ENCODE results near the gene TRIM37. TPM values are rescaled to one million over a fixed set of nuclear protein-coding genes. Genes with fewer than 3 reads are reported as not detected.

TRIM37 gene, protein sequence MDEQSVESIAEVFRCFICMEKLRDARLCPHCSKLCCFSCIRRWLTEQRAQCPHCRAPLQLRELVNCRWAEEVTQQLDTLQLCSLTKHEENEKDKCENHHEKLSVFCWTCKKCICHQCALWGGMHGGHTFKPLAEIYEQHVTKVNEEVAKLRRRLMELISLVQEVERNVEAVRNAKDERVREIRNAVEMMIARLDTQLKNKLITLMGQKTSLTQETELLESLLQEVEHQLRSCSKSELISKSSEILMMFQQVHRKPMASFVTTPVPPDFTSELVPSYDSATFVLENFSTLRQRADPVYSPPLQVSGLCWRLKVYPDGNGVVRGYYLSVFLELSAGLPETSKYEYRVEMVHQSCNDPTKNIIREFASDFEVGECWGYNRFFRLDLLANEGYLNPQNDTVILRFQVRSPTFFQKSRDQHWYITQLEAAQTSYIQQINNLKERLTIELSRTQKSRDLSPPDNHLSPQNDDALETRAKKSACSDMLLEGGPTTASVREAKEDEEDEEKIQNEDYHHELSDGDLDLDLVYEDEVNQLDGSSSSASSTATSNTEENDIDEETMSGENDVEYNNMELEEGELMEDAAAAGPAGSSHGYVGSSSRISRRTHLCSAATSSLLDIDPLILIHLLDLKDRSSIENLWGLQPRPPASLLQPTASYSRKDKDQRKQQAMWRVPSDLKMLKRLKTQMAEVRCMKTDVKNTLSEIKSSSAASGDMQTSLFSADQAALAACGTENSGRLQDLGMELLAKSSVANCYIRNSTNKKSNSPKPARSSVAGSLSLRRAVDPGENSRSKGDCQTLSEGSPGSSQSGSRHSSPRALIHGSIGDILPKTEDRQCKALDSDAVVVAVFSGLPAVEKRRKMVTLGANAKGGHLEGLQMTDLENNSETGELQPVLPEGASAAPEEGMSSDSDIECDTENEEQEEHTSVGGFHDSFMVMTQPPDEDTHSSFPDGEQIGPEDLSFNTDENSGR
- total RNA-seq (10 to 100 TPM in 1 of 2 donors, 1 to 10 TPM in 1; 8.2 to 12.9 TPM), polyA plus RNA-seq (1 to 10 TPM; 5.4 to 8.1 TPM)

DNA sequence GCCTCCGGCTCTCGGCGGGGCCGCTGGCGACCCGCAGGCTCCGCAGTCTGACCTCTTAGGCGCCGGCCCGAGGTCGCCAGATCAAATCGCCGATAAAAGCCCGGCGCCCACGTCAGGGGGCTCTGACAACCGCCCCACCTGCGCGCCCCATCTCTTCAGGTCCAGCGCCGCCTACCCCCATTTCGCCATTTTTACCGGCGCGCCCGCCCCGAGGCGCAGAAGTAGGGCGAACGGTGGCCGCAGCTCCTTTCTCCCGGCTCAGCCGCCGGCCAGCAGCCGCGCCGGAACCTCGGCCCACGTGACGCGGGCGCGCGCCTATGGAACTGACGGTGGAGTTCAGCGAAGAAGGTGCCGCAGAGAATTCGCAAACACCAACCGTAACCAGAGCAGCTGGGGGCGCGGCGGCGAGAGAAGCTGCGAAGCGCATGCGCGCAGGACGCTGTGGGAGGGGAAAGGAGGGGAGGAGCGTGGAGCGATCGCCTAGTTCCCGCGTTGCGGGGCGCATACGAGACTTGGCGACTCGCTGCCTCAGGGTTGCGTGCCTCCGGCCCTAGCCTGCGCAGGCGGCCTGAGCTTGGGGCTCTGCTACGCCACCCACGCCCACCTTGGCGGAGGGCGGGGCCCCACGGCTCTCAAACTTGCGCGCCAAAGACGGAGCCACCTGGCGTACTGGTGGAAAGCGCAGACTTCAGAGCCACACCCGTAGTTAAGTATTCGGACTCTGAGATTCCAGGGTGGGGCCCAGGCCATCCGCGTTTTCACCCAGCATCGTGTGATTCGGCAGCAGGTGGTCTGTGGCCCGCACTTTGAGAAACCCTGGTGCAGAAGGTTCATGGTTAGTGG lies at the start of gene TRIM37:
TRIM37 (minus strand) TSS at position 418 of the 843 bp plus-strand sequence. CDS start 419 bp downstream, outside the sequence.
- TF ChIP-seq, protein P1, sequence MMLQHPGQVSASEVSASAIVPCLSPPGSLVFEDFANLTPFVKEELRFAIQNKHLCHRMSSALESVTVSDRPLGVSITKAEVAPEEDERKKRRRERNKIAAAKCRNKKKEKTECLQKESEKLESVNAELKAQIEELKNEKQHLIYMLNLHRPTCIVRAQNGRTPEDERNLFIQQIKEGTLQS (IDR thresholded peaks at IDR 0.05), result no peak
- TF ChIP-seq, protein P2, sequence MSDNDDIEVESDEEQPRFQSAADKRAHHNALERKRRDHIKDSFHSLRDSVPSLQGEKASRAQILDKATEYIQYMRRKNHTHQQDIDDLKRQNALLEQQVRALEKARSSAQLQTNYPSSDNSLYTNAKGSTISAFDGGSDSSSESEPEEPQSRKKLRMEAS (IDR thresholded peaks at IDR 0.05), result peak; percentile 82
- TF ChIP-seq FOXA2 (IDR thresholded peaks at IDR 0.05), result no peak
- peak in 1 of 2 donors; percentile 69 for TF ChIP-seq GABPA (IDR thresholded peaks at IDR 0.05 in 1 of 2, conservative IDR thresholded peaks at IDR 0.05 in 1 of 2)
- peak in 1 of 2 donors; percentile 39 for TF ChIP-seq RXRA (IDR thresholded peaks at IDR 0.05)
- TF ChIP-seq NR2F2 (IDR thresholded peaks at IDR 0.05), result no peak
- TF ChIP-seq EGR1 (IDR thresholded peaks at IDR 0.05; ENCODE audit: low read depth in 2 of 2), result peak; percentile 92 to 96
- TF ChIP-seq, protein P3, sequence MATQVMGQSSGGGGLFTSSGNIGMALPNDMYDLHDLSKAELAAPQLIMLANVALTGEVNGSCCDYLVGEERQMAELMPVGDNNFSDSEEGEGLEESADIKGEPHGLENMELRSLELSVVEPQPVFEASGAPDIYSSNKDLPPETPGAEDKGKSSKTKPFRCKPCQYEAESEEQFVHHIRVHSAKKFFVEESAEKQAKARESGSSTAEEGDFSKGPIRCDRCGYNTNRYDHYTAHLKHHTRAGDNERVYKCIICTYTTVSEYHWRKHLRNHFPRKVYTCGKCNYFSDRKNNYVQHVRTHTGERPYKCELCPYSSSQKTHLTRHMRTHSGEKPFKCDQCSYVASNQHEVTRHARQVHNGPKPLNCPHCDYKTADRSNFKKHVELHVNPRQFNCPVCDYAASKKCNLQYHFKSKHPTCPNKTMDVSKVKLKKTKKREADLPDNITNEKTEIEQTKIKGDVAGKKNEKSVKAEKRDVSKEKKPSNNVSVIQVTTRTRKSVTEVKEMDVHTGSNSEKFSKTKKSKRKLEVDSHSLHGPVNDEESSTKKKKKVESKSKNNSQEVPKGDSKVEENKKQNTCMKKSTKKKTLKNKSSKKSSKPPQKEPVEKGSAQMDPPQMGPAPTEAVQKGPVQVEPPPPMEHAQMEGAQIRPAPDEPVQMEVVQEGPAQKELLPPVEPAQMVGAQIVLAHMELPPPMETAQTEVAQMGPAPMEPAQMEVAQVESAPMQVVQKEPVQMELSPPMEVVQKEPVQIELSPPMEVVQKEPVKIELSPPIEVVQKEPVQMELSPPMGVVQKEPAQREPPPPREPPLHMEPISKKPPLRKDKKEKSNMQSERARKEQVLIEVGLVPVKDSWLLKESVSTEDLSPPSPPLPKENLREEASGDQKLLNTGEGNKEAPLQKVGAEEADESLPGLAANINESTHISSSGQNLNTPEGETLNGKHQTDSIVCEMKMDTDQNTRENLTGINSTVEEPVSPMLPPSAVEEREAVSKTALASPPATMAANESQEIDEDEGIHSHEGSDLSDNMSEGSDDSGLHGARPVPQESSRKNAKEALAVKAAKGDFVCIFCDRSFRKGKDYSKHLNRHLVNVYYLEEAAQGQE (IDR thresholded peaks at IDR 0.05), result peak; percentile 44
- TF ChIP-seq RAD21 (IDR thresholded peaks at IDR 0.05), result peak in 1 of 2 donors; percentile 11
- TF ChIP-seq, protein P4, sequence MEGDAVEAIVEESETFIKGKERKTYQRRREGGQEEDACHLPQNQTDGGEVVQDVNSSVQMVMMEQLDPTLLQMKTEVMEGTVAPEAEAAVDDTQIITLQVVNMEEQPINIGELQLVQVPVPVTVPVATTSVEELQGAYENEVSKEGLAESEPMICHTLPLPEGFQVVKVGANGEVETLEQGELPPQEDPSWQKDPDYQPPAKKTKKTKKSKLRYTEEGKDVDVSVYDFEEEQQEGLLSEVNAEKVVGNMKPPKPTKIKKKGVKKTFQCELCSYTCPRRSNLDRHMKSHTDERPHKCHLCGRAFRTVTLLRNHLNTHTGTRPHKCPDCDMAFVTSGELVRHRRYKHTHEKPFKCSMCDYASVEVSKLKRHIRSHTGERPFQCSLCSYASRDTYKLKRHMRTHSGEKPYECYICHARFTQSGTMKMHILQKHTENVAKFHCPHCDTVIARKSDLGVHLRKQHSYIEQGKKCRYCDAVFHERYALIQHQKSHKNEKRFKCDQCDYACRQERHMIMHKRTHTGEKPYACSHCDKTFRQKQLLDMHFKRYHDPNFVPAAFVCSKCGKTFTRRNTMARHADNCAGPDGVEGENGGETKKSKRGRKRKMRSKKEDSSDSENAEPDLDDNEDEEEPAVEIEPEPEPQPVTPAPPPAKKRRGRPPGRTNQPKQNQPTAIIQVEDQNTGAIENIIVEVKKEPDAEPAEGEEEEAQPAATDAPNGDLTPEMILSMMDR (IDR thresholded peaks at IDR 0.05; ENCODE audit: low read depth, low read length, missing input control), result peak; percentile 9
- TF ChIP-seq YY1 (IDR thresholded peaks at IDR 0.05), result peak; percentile 87
- TF ChIP-seq, protein P5, sequence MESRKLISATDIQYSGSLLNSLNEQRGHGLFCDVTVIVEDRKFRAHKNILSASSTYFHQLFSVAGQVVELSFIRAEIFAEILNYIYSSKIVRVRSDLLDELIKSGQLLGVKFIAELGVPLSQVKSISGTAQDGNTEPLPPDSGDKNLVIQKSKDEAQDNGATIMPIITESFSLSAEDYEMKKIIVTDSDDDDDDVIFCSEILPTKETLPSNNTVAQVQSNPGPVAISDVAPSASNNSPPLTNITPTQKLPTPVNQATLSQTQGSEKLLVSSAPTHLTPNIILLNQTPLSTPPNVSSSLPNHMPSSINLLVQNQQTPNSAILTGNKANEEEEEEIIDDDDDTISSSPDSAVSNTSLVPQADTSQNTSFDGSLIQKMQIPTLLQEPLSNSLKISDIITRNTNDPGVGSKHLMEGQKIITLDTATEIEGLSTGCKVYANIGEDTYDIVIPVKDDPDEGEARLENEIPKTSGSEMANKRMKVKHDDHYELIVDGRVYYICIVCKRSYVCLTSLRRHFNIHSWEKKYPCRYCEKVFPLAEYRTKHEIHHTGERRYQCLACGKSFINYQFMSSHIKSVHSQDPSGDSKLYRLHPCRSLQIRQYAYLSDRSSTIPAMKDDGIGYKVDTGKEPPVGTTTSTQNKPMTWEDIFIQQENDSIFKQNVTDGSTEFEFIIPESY (IDR thresholded peaks at IDR 0.05), result peak; percentile 99
- TF ChIP-seq HNF4A (conservative IDR thresholded peaks at IDR 0.05), result no peak
- TF ChIP-seq SP1 (IDR thresholded peaks at IDR 0.05), result peak; percentile 62
- TF ChIP-seq JUND (IDR thresholded peaks at IDR 0.05), result peak in 1 of 2 donors; percentile 42
- no peak for TF ChIP-seq FOXA1 (IDR thresholded peaks at IDR 0.05)
- no peak for TF ChIP-seq HNF4G (IDR thresholded peaks at IDR 0.05)
- TF ChIP-seq TAF1 (conservative IDR thresholded peaks at IDR 0.05), result no peak
- H3K9me3 ChIP-seq (ENCODE audit: control insufficient read depth in 4 of 4, low read length in 3 of 4), result no peaks in the 10 kb centered on the region
- under 1% methylated on average over 89 of the region's 89 CpGs for WGBS
- peak; percentile 95 for DNase-seq (ENCODE audit: low spot score)
- peaks cover 0 to 16% (median 12%) of the 10 kb centered on the region in 4 donors for H3K4me1 ChIP-seq (ENCODE audit: control insufficient read depth in 4 of 4, insufficient read depth in 4 of 4, low read length in 3 of 4)
- H3K36me3 ChIP-seq (ENCODE audit: control insufficient read depth in 4 of 4, insufficient read depth in 3 of 4, low read depth in 1 of 4, low read length in 3 of 4), result peaks cover 0 to 4% (median under 1%) of the 10 kb centered on the region in 4 donors
- H3K27me3 ChIP-seq (ENCODE audit: control insufficient read depth in 4 of 4, insufficient read depth in 4 of 4, low read length in 3 of 4), result no peaks in the 10 kb centered on the region
- H3K27ac ChIP-seq (ENCODE audit: low read depth in 1 of 2, low read length in 2 of 2), result peak within 1 kb of the TSS; percentile 68 to 90
- peak within 1 kb of the TSS; percentile 65 to 72 for H3K9ac ChIP-seq (ENCODE audit: low read depth in 1 of 2, low read length in 2 of 2)
- H3K4me3 ChIP-seq (ENCODE audit: low read depth in 1 of 3, low read length in 3 of 3), result peak within 1 kb of the TSS; percentile 79 to 87 (median 86)

Data from liver (tissue), 9 donors.